HCT116 (cell line): ENCODE results near the gene PDE4D.

Experiments used
- EZH2 ChIP-seq: fragments of 200-600 bp; sonication (generic); IDR thresholded peaks from 2 replicates; pipeline ENCODE4 v1.6.1; 2017; ENCODE audit warnings: antibody characterized with exemption, mixed run types
- EZH2phosphoT487 ChIP-seq: fragments of 200-600 bp; IDR thresholded peaks from 2 replicates; pipeline ENCODE4 v1.6.1; 2018; ENCODE audit warnings: antibody characterized with exemption, borderline replicate concordance
- POLR2A ChIP-seq: IDR thresholded peaks from 2 replicates; pipeline ENCODE4 v1.7.0; 2011; ENCODE audit warnings: borderline replicate concordance; ENCODE audit not compliant: insufficient read depth, insufficient read length; ENCODE audit errors: extremely low read depth
- POLR2AphosphoS5 ChIP-seq: IDR thresholded peaks from 2 replicates; pipeline ENCODE4 v1.6.1; 2011; ENCODE audit warnings: mild to moderate bottlenecking, low read depth, low read length, moderate library complexity
- SP1 ChIP-seq: IDR thresholded peaks from 2 replicates; pipeline ENCODE4 v1.6.1; 2012; ENCODE audit warnings: low read depth
- SRF ChIP-seq: IDR thresholded peaks from 2 replicates; pipeline ENCODE4 v1.6.1; 2012; ENCODE audit warnings: low read depth
- YY1 ChIP-seq: IDR thresholded peaks from 2 replicates; pipeline ENCODE4 v1.6.1; 2011; ENCODE audit warnings: low read length, low read depth, moderate library complexity, mild to moderate bottlenecking; ENCODE audit not compliant: insufficient replicate concordance; ENCODE audit errors: extremely low read depth
- ZNF274 ChIP-seq: fragments of 200-500 bp; sonication (Bioruptor generic); IDR thresholded peaks from 2 replicates; pipeline ENCODE4 v1.6.1; 2014; ENCODE audit warnings: mild to moderate bottlenecking, low read depth, low read length, inconsistent platforms
- TF ChIP-seq, protein P1 (sequence below), 3 experiments: fragments of 200-600 bp in 1 of 3; sonication (generic) in 1 of 3; IDR thresholded peaks in 2 of 3; conservative IDR thresholded peaks in 1 of 3; 2 replicates each; pipeline ENCODE4 v1.5.1; 2012 to 2017; ENCODE audit warnings: low read depth in 2 of 3, low read length in 2 of 3, antibody characterized with exemption in 1 of 3, borderline replicate concordance in 1 of 3, control low read depth in 1 of 3, mild to moderate bottlenecking in 1 of 3, mixed read lengths in 1 of 3, mixed run types in 1 of 3, moderate library complexity in 1 of 3; ENCODE audit not compliant: insufficient read depth in 1 of 3

DNA sequence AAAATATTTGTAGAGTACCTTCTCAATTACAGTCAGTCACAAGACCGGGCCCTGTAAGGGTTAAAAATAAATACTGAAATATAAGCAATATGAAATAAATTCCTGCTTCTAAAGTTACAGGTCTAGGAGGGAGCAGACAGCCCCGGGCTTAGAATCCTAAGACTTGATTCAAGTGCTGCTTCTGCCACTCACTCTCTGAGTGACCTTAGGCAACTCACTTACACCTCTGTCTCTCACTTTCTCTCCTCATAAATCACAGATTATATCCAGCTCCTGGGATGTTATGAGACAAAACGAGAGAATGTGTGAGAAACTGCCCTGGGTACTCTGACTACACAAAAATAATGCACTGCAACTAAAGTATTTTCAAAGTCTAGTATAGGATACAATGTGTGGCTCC, 101.9 kb downstream of the PDE4D start:
- TF ChIP-seq ZNF274 (no peak), POLR2A (no peak), EZH2phosphoT487 (no peak), EZH2 (no peak), SP1 (no peak), YY1 (no peak), POLR2AphosphoS5 (no peak), SRF (no peak)
- TF ChIP-seq, protein P1, sequence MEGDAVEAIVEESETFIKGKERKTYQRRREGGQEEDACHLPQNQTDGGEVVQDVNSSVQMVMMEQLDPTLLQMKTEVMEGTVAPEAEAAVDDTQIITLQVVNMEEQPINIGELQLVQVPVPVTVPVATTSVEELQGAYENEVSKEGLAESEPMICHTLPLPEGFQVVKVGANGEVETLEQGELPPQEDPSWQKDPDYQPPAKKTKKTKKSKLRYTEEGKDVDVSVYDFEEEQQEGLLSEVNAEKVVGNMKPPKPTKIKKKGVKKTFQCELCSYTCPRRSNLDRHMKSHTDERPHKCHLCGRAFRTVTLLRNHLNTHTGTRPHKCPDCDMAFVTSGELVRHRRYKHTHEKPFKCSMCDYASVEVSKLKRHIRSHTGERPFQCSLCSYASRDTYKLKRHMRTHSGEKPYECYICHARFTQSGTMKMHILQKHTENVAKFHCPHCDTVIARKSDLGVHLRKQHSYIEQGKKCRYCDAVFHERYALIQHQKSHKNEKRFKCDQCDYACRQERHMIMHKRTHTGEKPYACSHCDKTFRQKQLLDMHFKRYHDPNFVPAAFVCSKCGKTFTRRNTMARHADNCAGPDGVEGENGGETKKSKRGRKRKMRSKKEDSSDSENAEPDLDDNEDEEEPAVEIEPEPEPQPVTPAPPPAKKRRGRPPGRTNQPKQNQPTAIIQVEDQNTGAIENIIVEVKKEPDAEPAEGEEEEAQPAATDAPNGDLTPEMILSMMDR (IDR thresholded peaks at IDR 0.05 in 2 of 3, conservative IDR thresholded peaks at IDR 0.05 in 1 of 3; ENCODE audit: borderline replicate concordance in 1 of 3, insufficient read depth in 1 of 3, low read depth in 2 of 3, low read length in 2 of 3) = no peak
